OCI-LY7 (cell line): ENCODE results near the gene CHML.

Experiments
- EZH2phosphoT487 ChIP-seq: fragments of 200-600 bp; sonication (generic); IDR thresholded peaks from 2 replicates; pipeline ENCODE4 v1.6.1; 2018; ENCODE audit warnings: low read depth, borderline replicate concordance, mild to moderate bottlenecking, mixed run types, antibody characterized with exemption, low read length, moderate library complexity, mixed read lengths
- TF ChIP-seq, protein P1 (sequence below): fragments of 200-600 bp; sonication (generic); conservative IDR thresholded peaks from 2 replicates; pipeline ENCODE4 v1.5.1; 2014; ENCODE audit warnings: mild to moderate bottlenecking, antibody characterized with exemption, low read length, moderate library complexity, mixed read lengths

DNA sequence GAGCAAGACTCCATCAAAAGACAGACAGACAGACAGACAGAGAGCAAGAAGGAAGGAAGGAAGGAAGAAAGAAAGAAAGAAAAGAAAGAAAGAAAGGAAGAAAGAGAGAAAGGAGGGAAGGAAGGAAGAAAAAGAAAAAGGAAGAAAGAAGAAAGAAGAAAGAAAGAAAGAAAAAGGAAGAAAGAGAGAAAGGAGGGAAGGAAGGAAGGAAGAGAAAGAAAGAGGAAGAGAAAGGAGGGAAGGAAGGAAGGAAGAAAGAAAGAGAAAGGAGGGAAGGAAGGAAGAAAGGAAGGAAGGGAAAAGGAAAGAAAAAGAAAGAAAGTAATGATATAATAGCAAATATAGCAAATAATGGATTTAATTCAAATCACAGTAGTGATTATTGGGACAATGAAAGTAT lies 32.7 kb downstream of the CHML start:
- TF ChIP-seq, protein P1, sequence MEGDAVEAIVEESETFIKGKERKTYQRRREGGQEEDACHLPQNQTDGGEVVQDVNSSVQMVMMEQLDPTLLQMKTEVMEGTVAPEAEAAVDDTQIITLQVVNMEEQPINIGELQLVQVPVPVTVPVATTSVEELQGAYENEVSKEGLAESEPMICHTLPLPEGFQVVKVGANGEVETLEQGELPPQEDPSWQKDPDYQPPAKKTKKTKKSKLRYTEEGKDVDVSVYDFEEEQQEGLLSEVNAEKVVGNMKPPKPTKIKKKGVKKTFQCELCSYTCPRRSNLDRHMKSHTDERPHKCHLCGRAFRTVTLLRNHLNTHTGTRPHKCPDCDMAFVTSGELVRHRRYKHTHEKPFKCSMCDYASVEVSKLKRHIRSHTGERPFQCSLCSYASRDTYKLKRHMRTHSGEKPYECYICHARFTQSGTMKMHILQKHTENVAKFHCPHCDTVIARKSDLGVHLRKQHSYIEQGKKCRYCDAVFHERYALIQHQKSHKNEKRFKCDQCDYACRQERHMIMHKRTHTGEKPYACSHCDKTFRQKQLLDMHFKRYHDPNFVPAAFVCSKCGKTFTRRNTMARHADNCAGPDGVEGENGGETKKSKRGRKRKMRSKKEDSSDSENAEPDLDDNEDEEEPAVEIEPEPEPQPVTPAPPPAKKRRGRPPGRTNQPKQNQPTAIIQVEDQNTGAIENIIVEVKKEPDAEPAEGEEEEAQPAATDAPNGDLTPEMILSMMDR = no peak
- no peak for TF ChIP-seq EZH2phosphoT487
